GM12878 (cell line): ENCODE measurements around the gene SLC19A1. TPM values are rescaled to one million over a fixed set of nuclear protein-coding genes. Genes with fewer than 3 reads are reported as not detected.

Experiments
- ATAC-seq: fragments of 200-7000 bp; cut with Tn5 transposase; 3 replicates; pipeline ENCODE4 v1.9.1; 2020; ENCODE audit warnings: mild to moderate bottlenecking, moderate library complexity
- BruUV-seq: library from RNA; stranded (reverse); fragments of 400-500 nt; replicated peaks from 2 replicates; lab custom pipeline; 2021; lab: Mats Ljungman, UMichigan
- CTCF ChIA-PET: fragments of 300-600 bp; sonication (Branson Sonifier 250); formaldehyde crosslinking; extraction: SDS; loops from one replicate; lab custom pipeline; 2021; ENCODE audit warnings: inconsistent platforms; lab: Yijun Ruan, JAX
- POLR2A ChIA-PET: fragments of 350-600 bp; formaldehyde crosslinking; extraction: SDS; loops from one replicate; lab custom pipeline; 2021; ENCODE audit warnings: inconsistent platforms; lab: Charles Lee
- RAD21 ChIA-PET: fragments of 300-600 bp; sonication (Branson Sonifier 250); formaldehyde crosslinking; loops from one replicate; lab custom pipeline; 2023; ENCODE audit warnings: antibody characterized with exemption; ENCODE audit not compliant: unreplicated experiment; lab: Charles Lee
- SMC1A ChIA-PET: fragments of 300-600 bp; sonication (Branson Sonifier 250); formaldehyde crosslinking; loops from one replicate; lab custom pipeline; 2023; ENCODE audit not compliant: unreplicated experiment, uncharacterized antibody; lab: Charles Lee
- DNase-seq: peaks from one replicate; pipeline ENCODE4 v3.0.0-alpha.2; 2011; ENCODE audit warnings: low read depth, low spot score
- FAIRE-seq: peaks from 3 replicates; lab custom pipeline; 2011; peaks lifted over from hg19 to GRCh38; lab: Jason Lieb, UNC
- H2AFZ ChIP-seq: 2 replicates; pipeline ENCODE4 v1.6.0; 2011; ENCODE audit warnings: low read depth, low read length, control low read depth; ENCODE audit not compliant: control insufficient read depth
- H3K27ac ChIP-seq: 2 replicates; pipeline ENCODE4 v1.5.1; 2011; ENCODE audit warnings: control low read depth; ENCODE audit not compliant: control insufficient read depth, insufficient read depth
- H3K27me3 ChIP-seq, 2 experiments: replicated peaks in 1 of 2; 2 replicates each; pipeline versions ENCODE4 v1.6.0 to v1.6.1; 2011; ENCODE audit warnings: low read length in 1 of 2; ENCODE audit not compliant: control insufficient read depth in 2 of 2, insufficient read depth in 2 of 2
- H3K36me3 ChIP-seq, 2 experiments: 2 replicates each; pipeline ENCODE4 v1.5.1; 2011; ENCODE audit warnings: low read length in 1 of 2; ENCODE audit not compliant: control insufficient read depth in 2 of 2, insufficient read depth in 2 of 2
- H3K4me1 ChIP-seq: 2 replicates; pipeline ENCODE4 v1.6.1; 2011; ENCODE audit warnings: mild to moderate bottlenecking, low read length, moderate library complexity, mixed read lengths; ENCODE audit not compliant: control insufficient read depth, insufficient read depth
- H3K4me2 ChIP-seq: 2 replicates; pipeline ENCODE4 v1.6.0; 2011; ENCODE audit warnings: control low read depth; ENCODE audit not compliant: control insufficient read depth, insufficient read depth
- H3K4me3 ChIP-seq: fragments of 200-600 bp; sonication (generic); 2 replicates; pipeline ENCODE4 v1.5.1; 2016
- H3K79me2 ChIP-seq: 2 replicates; pipeline ENCODE4 v1.6.0; 2011; ENCODE audit warnings: low read length; ENCODE audit not compliant: control insufficient read depth, insufficient read depth
- H3K9ac ChIP-seq: 2 replicates; pipeline ENCODE4 v1.8.0; 2011; ENCODE audit warnings: low read length, control low read depth, mixed read lengths; ENCODE audit not compliant: control insufficient read depth, insufficient read depth
- H3K9me3 ChIP-seq: replicated peaks from 3 replicates; pipeline ENCODE4 v1.5.1; 2011; ENCODE audit warnings: mild to moderate bottlenecking, low read length; ENCODE audit not compliant: control insufficient read depth, insufficient read depth
- H4K20me1 ChIP-seq: 2 replicates; pipeline ENCODE4 v1.6.0; 2011; ENCODE audit not compliant: control insufficient read depth, insufficient read depth
- ASH2L ChIP-seq: fragments of 300-600, 200-600 bp; sonication (generic); IDR thresholded peaks from 2 replicates; pipeline ENCODE4 v1.6.1; 2017; ENCODE audit warnings: low read depth, mild to moderate bottlenecking, borderline replicate concordance
- BRCA1 ChIP-seq: IDR thresholded peaks from 2 replicates; pipeline ENCODE4 v1.6.1; 2011; ENCODE audit warnings: low read depth, low read length, improper control_type of control experiment
- EGR1 ChIP-seq, 2 experiments: IDR thresholded peaks; 1 replicate in 1 of 2; 2 replicates in 1 of 2; pipeline ENCODE4 v1.6.1; 2011 to 2012; ENCODE audit warnings: low read depth in 2 of 2, low read length in 2 of 2, borderline replicate concordance in 1 of 2, mild to moderate bottlenecking in 1 of 2, moderate library complexity in 1 of 2
- IRF4 ChIP-seq: IDR thresholded peaks from 2 replicates; pipeline ENCODE4 v1.6.1; 2011; ENCODE audit warnings: low read depth, low read length
- KAT2A ChIP-seq: conservative IDR thresholded peaks from 2 replicates; pipeline ENCODE4 v1.6.1; 2011; ENCODE audit warnings: low read depth, low read length; ENCODE audit not compliant: control insufficient read depth
- MAX ChIP-seq: IDR thresholded peaks from 2 replicates; pipeline ENCODE4 v1.6.1; 2012; ENCODE audit warnings: low read depth, low read length, improper control_type of control experiment
- NR2C1 ChIP-seq: fragments of 450-650 bp; IDR thresholded peaks from 2 replicates; pipeline ENCODE4 v1.6.1; 2017; ENCODE audit warnings: antibody characterized with exemption, mild to moderate bottlenecking, moderate library complexity
- RAD51 ChIP-seq: fragments of 450-650 bp; IDR thresholded peaks from 2 replicates; pipeline ENCODE4 v1.6.1; 2016; ENCODE audit warnings: moderate library complexity, mild to moderate bottlenecking, inconsistent platforms
- RCOR1 ChIP-seq: conservative IDR thresholded peaks from 2 replicates; pipeline ENCODE4 v1.6.1; 2012; ENCODE audit warnings: low read depth, low read length, improper control_type of control experiment
- SREBF1 ChIP-seq: IDR thresholded peaks from 2 replicates; pipeline ENCODE4 v1.6.1; 2012; ENCODE audit warnings: mild to moderate bottlenecking, low read length
- ZBTB11 ChIP-seq: fragments of 450-650 bp; formaldehyde crosslinking; IDR thresholded peaks from 2 replicates; pipeline ENCODE4 v1.5.0; 2022; ENCODE audit warnings: mild to moderate bottlenecking, missing genetic modification characterization
- ZNF207 ChIP-seq: fragments of 450-650 bp; IDR thresholded peaks from 2 replicates; pipeline ENCODE4 v1.6.1; 2014; ENCODE audit warnings: antibody characterized with exemption, mild to moderate bottlenecking, borderline replicate concordance
- ZZZ3 ChIP-seq: IDR thresholded peaks from 2 replicates; pipeline ENCODE4 v1.6.1; 2011; ENCODE audit warnings: low read depth; ENCODE audit not compliant: control insufficient read depth, insufficient read length
- WGBS: methylation state at CpG from one replicate; pipeline ENCODE4 v1.1.6; 2016; ENCODE audit warnings: low lambda C conversion rate; ENCODE audit not compliant: insufficient replicate concordance, insufficient coverage; ENCODE audit errors: missing lambda C conversion rate; 5-methylcytosine and 5-hydroxymethylcytosine counted together
- in situ Hi-C: fragments of 300-500 bp; cut with MboI; formaldehyde crosslinking; loops from 9 replicates; pipeline ENCODE4 v1.14.3; 2018; ENCODE audit warnings: mixed read lengths
- intact Hi-C: fragments of 100-400 bp; cut with micrococcal nuclease; formaldehyde crosslinking; loops from one replicate; pipeline ENCODE4 v1.14.2; 2022; ENCODE audit not compliant: unreplicated experiment
- polyA plus RNA-seq, 11 experiments: library from polyadenylated mRNA; depleted of rRNA in 4 of 11; unstranded in 6 of 11; stranded (reverse) in 5 of 11; fragments of >200 nt; fragmentation: Nextera tagmentation in 4 of 11; fragmentation: Illumina TruSeq in 1 of 11; extraction: Ambion mirVana in 4 of 11; extraction: Trizol in 1 of 11; gene quantifications; 1 replicate in 1 of 11; 2 replicates in 10 of 11; pipeline versions ENCODE4 v1.2.1 to v1.2.3, GENCODE V29; 2011 to 2016; ENCODE audit warnings: inconsistent platforms in 2 of 11, missing spikeins in 2 of 11, low read depth in 1 of 11
- total RNA-seq, 4 experiments: library from RNA; depleted of rRNA in 3 of 4; stranded (reverse); fragments of >200 nt in 3 of 4; fragmentation: Illumina TruSeq in 1 of 4; extraction: Trizol in 1 of 4; gene quantifications; 2 replicates each; pipeline versions ENCODE4 v1.2.1 to v1.2.3, GENCODE V29; 2013 to 2021

SLC19A1 gene
- total and polyA plus RNA-seq, 10 of the 15 experiments (the other 5 are each of a cell fraction or from before 2014, with no cell fraction given): 0.42 to 49.7 (median 12.2) TPM

GRCh38 chr21:45576838-45577737 lies 34.8 kb upstream of the SLC19A1 start:
- no peak overlapping the region for H3K4me3 ChIP-seq
- POLR2A ChIA-PET: no interaction called here

More at GRCh38 chr21:45576838-45577737, 34.8 kb upstream of the SLC19A1 start:
- no peaks in the 10 kb centered on the region for H3K36me3 ChIP-seq
- WGBS: 29% methylated on average over 24 of the region's 24 CpGs
- H3K4me2 ChIP-seq: no peak overlapping the region
- no peak overlapping the region for H3K9ac ChIP-seq
- no peaks in the 10 kb centered on the region for H4K20me1 ChIP-seq
- DNase-seq (no peak), FAIRE-seq (no peak), ATAC-seq (no peak)
- no peak overlapping the region for H2AFZ ChIP-seq
- in situ Hi-C loops: no loop called here
- H3K4me1 ChIP-seq: no peaks in the 10 kb centered on the region
- ChIA-PET SMC1A (no interaction called here), RAD21 (no interaction called here), CTCF (interaction anchor here (1.5 kb wide), 1 partner anchor 15 kb away, joined by 3 read pairs; no protein-coding TSS in a partner anchor)
- no peak for TF ChIP-seq ZBTB11 (CRISPR knock-in tag)
- TF ChIP-seq KAT2A: no peak
- TF ChIP-seq IRF4: no peak
- no peak for TF ChIP-seq RAD51
- TF ChIP-seq SREBF1: no peak
- no peak for TF ChIP-seq EGR1 (IDR thresholded peaks at IDR 0.05; ENCODE audit: borderline replicate concordance in 1 of 2, low read depth in 2 of 2, low read length in 2 of 2)
- no peak for TF ChIP-seq NR2C1
- TF ChIP-seq ZNF207: no peak
- no peak for TF ChIP-seq MAX
- TF ChIP-seq ZZZ3: no peak
- no peak for TF ChIP-seq BRCA1
- TF ChIP-seq RCOR1: no peak
- TF ChIP-seq ASH2L: no peak
- intact Hi-C loops: no loop called here
- no peaks in the 10 kb centered on the region for H3K79me2 ChIP-seq
- BruUV-seq: no TSS peak
- no peak overlapping the region for H3K27ac ChIP-seq
- H3K9me3 ChIP-seq: no peaks in the 10 kb centered on the region
- H3K27me3 ChIP-seq: no peaks in the 10 kb centered on the region; a peak in 2 of 4 replicates
